CD4-positive, alpha-beta T cell treated with Interleukin-10 for 1 hour (primary cell): ENCODE results near the gene TBC1D22A.

Experiments used
- DNase-seq: peaks from one replicate; pipeline ENCODE4 v3.0.0-alpha.2; 2020

TBC1D22A gene

DNA sequence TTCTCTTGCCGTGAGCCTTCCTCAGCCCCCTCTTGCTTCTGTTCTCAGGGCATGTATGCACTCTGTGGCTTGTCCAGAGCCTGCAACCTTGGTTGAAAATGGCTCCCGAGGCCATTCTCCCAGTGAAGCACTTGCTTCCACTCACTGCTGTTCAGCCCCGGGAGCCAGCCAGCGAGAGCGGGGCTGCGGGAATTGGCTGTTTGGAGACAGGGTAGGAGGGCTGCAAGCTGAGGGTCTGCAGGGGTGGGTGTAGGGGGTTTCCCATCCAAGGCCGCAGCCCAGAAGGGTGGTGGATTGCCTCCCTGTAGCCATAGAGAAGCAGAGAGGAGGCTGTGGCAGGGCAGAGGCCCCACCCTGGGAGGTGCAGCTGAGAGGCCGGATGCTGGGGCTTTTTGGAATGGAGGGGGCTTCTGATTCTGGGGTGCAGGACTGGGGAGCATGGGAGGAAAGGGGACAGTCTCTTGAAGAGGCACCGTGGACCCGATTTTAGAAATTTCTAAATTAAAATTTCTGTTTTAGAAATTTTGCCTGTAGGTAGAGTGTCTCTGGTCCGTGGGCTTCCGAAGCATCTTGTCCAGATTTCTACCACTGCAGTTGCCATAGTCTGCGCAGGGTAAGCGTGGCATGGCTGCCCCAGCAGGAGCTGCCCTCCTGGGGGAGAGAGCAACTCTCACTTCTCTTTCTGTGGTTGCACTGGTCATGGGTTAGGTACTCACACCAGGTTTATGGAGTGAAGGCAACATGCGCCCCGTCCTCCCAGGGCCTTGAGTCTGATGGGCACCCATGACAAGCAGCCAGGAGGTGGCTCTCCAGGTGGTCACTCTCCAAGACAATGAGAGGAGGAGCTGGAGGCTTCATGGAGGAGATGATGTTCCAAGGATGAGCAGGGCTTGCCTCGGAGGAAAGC, 100.2 kb downstream of the TBC1D22A start:
- DNase-seq: no peak

DNA sequence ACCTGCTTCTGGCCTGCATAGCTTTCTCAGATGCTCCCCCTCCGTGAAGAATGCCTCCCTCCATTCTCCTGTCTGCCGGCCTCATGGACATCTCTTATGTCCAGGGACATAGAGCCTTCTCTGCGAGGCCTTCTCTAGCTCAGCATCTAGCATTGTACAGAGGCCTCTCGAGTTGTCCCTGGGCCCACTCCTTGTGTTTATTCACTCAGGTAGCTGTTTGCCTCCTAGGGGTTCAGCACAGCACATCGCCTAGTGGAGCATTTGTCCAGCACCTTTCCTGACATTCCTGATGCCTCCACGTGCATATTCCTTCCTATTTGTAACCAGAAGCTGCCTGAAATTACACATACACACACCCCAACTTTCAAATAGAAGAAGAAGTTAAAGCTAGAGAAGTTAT, 101.3 kb downstream of the TBC1D22A start:
- no peak for DNase-seq

DNA sequence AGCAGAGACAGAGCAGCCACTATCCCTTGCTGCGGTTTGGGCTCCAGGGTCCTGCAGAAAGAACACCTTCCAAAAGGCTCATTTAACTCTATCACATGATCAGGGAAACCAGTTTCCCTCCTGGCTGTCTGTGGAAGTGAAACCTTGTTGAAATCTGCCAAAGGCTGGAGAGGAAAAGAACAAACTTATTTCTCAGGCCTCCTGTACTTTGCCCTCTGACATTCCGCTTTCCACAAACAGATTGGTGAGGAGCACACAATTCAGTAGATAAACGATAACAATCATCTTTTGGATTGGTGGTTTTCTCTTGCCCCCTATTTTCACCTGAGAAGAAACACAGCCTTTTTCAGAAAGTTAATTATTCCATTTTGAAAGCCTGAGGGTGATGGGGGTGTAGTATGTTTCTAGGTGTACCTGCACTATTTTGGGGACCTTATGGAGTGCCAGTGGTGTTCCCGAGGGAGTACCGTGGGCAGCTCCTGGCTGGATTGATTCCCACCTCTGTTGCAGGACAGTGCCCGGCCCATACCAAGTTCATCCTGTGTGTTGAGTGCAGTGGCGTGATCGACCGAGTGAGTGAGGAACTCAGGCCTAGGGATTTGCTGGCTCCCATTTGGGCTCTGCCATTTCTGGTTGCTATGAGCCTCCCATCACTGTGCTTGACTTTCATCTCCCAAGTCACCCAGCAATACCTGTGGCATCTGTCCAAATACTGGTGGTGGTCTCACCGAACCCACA, 102.0 kb downstream of the TBC1D22A start:
- DNase-seq: no peak

DNA sequence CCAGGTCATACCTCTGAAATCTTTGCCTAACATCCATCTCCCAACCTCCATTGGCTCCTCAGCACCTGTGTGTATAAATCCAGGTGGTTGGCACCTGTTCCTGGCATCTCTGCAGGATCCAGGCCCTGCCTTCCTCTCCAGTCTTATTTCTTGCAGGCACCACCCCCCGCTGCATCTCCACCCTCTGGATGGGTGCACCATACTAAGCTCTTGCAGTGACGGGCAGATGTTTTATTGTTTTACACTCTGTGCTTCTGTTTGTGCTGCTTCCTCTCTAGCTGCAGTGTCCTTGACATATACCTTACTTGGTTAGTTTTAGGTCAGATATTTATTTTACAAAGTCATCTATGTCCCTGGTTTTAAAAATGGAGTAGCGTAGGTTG, 102.6 kb downstream of the TBC1D22A start:
- no peak for DNase-seq

DNA sequence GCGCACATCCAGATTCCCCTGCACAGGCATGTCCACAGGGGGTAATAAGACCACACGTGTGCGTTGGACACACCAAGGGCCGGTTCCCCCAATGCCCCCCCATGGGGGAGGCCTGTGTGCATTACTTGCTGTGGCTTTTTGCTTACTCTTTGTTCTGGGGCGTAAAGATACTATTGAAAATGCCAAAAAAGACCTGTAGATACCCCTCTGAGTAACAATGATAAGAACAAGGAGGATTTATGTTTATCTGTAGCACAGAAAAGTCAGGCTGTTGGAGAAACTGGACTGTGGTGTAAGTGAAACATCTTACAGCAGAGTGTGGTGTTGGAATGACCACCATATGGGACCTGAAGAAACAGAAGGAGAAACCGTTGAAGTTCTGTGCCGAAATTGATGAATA, 103.2 kb downstream of the TBC1D22A start:
- no peak for DNase-seq

DNA sequence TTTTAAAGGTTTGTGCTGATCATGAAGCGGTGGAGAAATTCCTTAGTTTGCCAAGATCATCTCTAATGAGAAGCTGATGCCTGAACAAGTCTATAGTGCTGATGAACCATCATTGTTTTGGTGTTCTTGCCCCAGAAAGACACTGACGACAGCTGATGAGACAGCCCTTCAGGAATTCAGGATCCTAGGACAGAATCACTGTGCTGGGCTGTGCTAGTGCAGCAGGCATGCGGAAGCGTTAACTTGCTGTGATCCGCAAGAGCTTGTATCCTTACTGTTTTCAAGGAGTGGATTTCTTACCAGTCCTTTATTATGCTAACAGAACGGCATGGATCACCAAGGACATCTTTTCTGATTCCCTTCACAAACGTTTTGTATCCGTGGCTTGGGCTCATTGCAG, 104.1 kb downstream of the TBC1D22A start:
- no peak for DNase-seq

DNA sequence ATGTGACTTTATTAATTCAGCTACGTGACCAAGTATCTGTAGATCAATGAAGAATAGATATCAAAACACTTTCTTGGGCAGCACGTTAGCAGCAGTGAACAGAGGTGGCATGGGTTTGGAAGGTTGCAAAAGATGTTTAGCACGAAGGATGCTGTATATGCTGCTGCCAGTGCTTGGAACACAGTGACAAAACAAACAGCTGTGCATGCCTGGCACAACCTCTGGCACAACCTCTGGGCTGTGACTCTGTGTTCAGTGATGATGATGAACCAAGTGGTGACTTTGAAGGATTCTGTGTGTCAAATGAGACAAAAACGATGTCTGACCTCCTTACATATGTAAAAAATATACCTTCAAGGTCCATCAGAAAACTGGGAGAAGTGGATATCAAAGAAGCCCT, 104.7 kb downstream of the TBC1D22A start:
- no peak for DNase-seq

DNA sequence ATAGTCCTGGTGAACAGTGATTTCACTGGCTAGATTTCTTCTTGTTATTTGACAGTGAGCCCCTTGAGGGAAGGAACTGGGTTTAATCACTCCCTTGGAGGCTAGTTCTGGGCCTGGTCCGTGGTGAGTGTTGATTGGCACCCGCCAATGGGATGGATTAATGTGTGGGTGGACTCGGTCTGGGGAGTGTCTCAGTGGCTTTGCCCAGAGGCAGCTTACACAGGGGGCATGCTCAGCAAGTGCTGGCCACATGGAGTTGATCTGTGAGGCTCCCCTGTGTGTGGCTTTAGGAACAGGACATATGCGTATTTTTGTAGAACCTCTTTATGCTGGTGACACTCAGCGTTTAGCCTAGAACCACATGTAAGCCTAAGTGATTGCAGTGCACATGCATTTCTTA, 106.9 kb downstream of the TBC1D22A start:
- no peak for DNase-seq

DNA sequence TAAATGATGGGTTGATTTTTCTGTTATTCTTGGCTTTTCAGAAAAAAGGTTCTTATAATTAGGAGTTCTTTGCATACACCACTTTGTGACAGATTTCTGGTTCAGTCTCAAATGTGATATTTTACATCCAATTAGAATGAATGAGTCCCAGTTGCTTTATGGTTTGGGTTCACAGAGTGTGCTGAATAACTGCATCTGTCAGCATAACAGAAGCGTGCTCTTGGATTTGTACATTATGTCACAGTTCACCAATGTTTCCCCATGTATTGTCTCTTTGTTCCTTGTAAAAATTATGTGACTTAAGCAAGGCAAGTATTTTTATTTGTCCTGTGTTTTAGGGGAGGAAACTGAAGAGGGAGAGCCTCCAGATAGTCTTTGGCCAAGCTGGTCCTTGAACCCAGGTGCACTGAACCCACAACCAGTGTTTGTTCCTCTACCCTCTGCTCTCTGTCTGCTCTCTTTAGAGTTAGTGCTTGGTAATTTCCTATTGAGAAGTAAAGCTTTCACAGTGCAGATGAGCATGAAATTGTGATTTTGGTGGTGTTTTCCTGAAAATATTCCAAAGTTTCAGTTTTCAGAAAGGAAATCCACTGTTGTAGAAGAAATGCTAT, 107.5 kb downstream of the TBC1D22A start:
- DNase-seq: no peak

DNA sequence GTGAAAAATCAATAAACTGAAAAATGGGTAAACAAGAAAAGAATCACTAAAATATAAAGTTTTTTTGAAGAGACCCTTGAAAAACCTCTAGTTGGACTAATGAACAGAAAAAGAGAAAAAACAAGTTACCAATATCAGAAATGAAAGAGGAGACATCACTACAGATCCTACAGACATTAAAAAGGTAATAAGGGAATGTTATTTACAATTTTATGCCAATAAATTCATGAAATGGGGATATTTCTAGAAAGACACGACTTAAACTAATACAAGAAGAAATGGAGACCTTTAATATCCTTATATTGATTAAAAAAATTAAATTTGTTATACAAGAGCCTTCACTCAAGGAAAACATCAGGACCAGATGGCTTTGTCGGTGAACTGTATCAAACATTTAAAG, 109.4 kb downstream of the TBC1D22A start:
- DNase-seq: no peak

DNA sequence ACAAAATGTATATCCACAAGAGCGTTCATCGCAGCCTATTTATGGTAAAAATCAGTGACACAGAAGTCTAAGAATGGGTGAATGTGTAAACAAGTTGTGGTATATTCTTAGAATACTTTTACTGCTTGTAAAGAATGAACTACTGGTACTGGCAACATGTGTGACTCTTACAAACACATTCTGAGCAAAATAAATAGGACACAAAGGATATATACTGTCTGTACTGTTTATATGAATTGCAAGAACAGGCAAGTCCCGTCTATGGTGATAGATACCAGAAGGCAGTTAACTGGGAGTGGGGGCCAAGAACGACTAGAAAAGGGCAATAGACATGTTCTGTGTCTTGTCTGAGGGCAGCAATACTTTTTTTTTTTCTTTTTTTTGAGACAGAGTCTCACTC, 112.6 kb downstream of the TBC1D22A start:
- no peak for DNase-seq

DNA sequence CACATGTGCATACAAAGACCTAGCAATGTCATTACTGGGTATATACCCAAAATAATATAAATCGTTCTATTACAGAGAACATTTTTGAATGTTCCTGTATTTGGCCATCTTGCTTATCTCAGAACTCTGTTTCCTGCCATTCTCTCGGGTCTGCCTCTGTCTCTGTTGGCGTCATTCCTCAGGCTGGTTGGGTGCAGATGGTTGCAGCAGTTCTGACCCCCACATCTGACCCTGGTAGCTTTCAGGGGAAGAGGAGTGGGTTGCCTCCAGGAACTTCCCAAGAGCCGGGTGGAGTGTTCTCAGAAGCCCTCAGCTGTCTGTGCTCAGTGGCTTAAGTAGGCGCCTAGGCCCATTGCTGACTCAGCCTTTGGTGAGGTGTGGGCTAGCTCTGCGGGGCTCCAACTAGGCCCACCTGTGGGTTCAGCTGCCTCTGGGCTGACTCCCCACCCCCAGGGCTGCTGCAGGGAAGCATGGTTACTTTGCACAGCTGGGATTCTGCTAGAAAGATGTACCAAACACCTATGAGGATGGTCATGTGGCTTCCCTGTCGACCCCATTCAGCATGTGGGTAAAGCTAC, 114.0 kb downstream of the TBC1D22A start:
- DNase-seq: no peak

DNA sequence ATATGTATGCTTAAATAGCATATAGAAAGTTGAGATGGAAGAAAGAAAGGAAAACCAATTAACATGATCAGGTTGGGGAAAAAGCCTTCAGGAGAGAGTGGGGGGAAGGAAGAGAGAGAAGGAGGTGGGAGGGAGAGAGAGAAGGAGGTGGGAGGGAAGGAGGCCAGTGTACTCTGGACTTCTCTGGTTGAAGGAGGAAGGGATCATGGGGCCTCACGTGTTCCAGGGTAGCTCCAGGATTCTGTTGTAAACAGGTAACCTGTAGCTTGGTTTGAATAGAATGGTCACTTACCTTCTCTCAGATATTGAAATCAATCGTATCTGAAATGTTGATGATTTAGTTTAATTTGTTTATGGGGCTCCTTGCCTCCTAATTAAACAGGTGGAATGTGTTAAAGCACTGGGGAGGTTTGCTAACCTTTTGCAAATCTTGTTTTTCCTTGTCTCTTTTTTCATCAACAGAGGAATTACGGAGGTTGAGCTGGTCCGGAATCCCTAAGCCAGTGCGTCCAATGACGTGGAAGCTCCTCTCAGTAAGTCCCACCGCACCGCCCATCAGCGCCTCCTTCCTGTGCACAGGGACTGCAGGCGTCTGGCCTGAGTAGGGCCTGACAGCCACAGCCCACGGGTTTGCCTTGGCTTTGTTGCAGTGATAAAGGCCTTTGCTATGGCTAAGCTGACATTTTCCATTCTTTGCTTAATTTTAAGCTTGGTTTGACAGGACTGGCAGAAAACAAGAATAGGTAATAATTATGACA, 115.9 kb downstream of the TBC1D22A start:
- no peak for DNase-seq

DNA sequence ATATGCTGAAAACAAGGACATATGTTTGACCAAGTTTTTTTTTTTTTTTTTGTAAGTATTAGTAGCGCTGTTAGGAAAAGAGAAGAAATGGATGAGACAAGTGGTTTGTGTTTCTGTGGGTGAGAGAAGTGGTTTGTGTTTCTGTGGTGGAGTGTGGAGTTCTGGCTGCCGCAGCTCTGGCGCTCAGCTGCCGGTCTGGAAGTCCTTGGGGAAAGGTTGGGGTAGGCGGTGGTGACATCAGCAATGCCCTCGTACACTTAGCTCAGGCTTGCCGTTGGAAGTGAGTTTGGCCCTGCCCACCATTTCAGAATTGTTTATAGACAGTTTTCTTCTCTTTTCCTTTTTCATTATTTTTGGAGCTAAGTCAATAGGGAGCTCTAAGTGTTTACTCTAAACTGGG, 116.6 kb downstream of the TBC1D22A start:
- DNase-seq: no peak

DNA sequence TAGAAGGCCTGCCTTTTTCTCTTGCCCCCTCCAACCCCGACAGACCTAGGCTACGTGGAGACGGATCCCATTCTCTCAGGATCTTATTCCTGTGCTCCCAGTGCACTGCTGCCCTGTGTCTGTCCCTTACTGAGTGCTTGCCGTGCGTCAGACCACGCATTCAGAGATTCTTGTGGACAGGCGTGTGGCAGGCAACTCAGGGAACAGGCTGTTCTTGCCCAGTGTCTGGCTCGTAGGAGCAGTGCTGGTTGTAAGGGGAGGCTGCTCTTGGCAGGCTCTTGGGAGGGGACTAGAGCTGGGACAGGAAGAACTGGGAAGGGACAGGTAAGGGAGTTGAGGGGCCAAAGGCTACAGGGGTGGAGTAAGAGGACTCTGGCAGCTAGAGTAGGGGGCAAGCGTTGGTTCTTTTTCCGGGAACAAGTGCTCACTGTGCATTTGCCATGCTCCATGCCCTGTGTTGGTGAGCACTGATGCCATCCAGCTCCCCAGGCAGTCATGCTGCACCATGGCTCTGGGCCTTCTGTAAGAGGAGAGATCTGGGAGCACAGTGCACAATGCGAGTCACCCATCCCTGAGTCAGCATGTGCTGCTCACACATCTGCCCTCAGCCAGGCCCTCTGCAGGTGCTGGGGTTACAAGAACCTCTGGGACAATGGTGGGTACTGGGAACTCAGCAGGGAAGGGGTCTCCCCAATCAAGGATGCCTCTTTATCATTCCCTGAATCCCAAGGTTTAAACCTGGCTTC, 119.1 kb downstream of the TBC1D22A start:
- DNase-seq: no peak

DNA sequence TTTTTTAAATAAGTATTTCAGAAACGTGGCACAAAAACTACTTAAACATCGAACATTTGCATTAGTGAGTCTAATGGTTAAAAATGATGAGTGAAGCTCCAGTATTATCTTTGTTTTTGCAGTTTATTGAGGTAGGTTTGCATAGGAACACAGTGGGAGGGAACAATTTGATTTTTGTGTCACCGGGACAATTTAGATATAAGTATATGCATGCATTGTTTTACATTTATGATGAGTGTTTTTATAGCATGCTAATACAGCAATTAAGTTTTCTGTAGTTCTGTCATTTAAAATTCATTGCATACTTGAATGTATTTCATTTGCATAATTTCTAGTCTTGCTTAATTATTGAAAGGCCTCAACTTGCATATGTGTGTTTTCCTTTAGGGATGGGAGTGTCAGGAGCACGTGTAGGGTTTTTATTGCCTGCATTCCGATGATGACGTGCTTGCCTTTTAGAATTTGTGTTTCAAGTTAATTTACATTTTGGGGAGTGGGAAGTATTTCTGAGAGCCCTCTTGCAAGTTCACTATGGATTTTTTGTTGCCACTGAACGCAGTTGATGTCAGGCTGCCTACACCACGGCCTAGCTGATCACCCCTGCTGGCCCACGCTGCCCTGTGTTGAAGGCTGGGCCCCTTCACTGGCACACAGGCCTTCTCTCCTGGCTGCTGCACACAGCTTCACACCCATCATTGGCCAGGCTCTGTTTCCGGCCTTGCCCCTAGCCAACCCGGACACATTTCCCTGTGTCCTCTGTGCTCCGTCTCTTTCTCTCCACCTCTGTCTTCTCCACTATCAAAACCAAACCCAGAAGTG, 120.9 kb downstream of the TBC1D22A start:
- no peak for DNase-seq

DNA sequence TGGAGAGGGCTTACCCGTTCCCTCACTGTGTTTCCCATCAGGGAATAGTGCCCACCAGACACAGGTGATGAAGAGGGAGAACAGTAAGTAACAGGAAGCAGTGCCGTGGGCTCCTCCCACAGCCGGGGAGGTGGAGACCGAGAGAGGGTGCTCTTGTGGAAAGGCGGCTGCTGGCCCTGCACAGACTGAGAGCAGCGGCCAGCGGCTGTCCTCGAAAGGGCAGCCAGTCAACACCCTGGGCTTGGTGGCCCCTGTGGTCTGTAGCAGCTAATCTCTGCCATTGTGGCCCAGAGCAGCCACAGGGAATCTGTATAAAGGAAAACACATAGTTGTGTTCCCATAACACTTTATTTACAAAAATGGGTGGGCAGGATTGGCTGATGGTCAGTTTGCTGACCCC, 121.9 kb downstream of the TBC1D22A start:
- no peak for DNase-seq

DNA sequence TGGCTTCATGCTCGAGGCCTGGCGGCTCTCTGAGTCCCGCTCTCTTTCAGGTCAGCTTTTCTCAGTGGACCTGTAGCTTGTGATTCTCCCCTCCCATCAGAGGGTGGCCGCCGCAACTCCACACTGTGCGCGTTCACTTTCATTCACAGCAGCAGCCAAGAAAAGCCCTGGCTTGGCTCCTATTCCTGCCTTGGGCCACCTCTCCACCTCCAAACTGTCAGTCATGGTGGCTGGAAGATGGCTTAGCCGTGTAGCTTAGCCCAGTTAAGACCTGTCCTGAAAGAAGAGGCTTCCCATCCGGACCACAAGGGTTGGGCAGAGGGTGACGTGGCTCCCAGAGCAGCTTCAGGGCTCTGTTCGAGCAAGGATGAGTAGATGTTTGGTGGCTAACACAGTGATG, 125.5 kb downstream of the TBC1D22A start:
- DNase-seq: no peak

DNA sequence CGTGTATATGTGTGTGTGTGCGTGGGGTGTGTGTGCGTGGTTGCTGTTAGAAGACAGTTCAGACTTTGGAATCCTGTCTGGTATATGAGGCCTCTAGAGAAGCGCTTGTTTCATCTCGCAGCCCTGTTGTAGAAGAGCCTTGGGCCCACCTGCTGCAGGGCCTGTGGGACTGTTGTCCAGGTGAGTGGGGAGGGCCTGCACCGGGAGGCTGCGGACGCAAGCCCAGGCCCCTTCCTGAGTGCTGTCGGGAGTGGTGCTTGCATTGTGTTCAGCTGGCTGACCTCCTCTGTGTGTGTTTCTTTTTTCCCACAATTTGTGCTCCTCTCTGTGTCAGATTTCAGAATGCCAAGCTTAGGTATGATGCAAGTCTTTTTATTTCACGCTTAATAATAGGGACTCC, 128.4 kb downstream of the TBC1D22A start:
- DNase-seq: no peak

DNA sequence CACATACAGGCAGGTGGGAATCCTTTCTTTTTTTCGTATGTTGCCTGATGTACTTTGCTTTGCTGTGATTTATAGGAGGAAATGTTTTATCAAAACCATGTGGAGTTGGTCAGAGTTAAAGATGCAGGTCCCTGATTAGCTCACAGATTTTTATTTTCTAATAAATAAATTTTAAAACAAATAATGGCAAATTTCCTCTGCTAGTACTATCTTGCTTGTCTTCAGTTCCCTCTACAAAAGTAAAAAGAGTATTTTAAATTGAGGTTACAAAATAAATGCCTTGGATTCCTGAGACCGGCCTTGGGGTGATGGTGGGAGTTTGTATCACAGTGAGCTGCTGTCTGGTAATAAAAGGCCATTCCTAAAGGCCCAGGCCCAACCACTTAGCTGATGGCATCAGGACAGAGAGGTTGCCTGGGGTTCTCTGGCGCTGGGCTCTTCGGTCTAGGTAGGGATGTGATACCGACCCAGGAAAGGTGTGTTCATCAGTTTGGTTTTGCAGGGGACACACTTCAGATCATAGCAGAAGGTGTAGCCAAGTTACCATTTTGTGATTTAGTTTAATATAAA, 129.0 kb downstream of the TBC1D22A start:
- DNase-seq: no peak

DNA sequence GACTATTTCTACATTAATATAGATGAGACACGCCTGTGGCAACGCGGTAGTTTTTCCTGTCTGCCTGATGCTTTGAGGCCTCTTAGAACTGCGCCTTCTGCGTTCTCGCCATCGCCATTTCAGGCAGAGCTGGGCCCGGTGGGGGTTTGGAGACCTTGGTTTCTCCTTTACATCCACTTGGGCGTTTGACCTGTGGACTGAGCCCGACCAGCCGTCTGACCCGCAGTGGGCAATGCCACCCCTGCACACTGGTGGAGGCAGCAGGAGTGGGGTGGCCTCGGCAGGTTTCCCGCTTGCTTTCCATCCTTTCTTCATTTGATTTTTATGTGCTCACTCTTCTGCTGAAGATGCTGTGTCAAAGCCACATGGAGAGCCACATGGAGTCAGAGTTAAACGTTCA, 130.4 kb downstream of the TBC1D22A start:
- DNase-seq: no peak
